ENCODE results near the gene ZDHHC11B. TPM values are rescaled to one million over a fixed set of nuclear protein-coding genes. Genes with fewer than 3 reads are reported as not detected.
"Not testable (repeated sequence)": the region's sequence is repeated elsewhere in the genome, so short reads cannot be mapped to it uniquely, and the experiment has no call there.

ZDHHC11B gene
- total RNA-seq, 1 donor from 2014 or later: 0.09 TPM

- H3K9me3 Mint-ChIP-seq; POLR2A ChIA-PET; H3K27me3 Mint-ChIP-seq; H3K4me3 Mint-ChIP-seq; intact Hi-C loops (cut with micrococcal nuclease); ATAC-seq (ENCODE audit: low read depth); CTCF ChIA-PET; H3K4me1 Mint-ChIP-seq; DNase-seq; H3K36me3 Mint-ChIP-seq (ENCODE audit: low read depth); H3K27ac Mint-ChIP-seq: not testable (repeated sequence)
Observed at GRCh38 chr5:732754-733454, 51.6 kb downstream of the ZDHHC11B start.

DNA sequence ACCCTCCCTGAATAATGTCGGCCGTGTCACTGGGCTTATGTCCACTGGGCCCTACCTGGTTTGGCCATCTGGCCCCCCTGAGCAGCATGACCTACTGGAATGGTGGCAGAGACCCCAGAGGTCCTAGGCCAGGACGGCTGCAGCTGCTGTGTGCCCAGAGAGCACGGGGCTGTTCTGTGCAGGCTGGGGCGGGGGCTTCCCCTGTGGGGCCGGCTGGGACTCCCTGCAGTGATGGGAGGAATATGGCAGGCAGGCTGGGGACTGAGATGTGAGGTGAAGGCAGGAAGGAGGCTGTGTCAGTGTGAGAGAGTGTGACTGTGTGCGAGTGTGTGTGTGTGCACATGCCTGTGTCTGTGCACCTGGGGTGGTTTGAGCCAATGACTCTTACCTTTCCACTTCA lies 55.3 kb downstream of the ZDHHC11B start:
- H3K36me3 Mint-ChIP-seq (ENCODE audit: low read depth); ATAC-seq (ENCODE audit: low read depth); H3K4me3 Mint-ChIP-seq; CTCF ChIA-PET; H3K27me3 Mint-ChIP-seq; H3K9me3 Mint-ChIP-seq; POLR2A ChIA-PET; H3K27ac Mint-ChIP-seq; intact Hi-C loops (cut with micrococcal nuclease); H3K4me1 Mint-ChIP-seq; DNase-seq: not testable (repeated sequence)

- H3K27me3 Mint-ChIP-seq; H3K4me3 Mint-ChIP-seq; H3K27ac Mint-ChIP-seq; ATAC-seq (ENCODE audit: low read depth); CTCF ChIA-PET; H3K36me3 Mint-ChIP-seq (ENCODE audit: low read depth); intact Hi-C loops (cut with micrococcal nuclease); H3K9me3 Mint-ChIP-seq; H3K4me1 Mint-ChIP-seq; DNase-seq; POLR2A ChIA-PET: not testable (repeated sequence)
Observed at GRCh38 chr5:727087-727486, 57.4 kb downstream of the ZDHHC11B start.

DNA sequence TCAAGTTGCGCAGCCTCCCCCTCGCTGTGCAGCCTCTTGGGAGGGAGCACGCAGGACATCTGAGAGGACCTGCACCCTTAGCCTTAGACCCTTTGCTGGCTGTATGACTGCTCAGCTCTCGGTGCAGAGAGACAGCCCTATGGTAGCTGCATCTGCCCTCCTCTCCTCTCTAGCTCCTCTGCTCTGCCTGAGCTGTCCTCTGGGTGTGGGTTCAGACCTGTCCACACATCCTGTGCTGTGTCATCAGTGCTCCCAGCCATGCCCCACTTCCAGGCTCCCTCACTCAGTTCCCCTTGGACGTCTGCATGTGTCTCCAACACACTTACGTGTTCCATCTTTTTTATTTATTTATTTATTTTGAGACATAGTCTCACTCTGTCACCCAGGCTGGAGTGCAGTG lies 60.7 kb downstream of the ZDHHC11B start:
- ATAC-seq (ENCODE audit: low read depth); POLR2A ChIA-PET: not testable (repeated sequence)

DNA sequence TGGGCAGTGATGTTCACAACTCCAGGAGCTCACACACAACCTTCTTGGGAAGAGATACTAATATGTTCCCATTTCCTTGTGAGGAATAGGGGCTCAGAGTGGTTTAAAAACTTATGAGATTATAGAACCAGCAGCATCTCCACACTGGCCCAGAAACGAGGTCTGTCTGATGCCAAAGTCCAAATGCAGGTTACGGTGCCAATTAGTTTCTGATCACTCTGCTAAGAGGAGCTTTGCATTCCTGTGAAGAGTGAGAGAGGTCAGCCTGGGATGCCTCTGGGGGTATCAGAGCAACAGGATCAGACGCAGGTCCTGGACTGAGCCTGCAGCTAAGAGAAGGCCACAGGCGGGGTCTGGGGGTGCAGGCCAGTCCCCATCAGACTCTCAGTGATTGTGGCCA lies 61.2 kb downstream of the ZDHHC11B start:
- CTCF ChIA-PET; H3K4me1 Mint-ChIP-seq; H3K27ac Mint-ChIP-seq; intact Hi-C loops (cut with micrococcal nuclease); H3K36me3 Mint-ChIP-seq (ENCODE audit: low read depth); H3K4me3 Mint-ChIP-seq; POLR2A ChIA-PET; DNase-seq; H3K27me3 Mint-ChIP-seq; H3K9me3 Mint-ChIP-seq; ATAC-seq (ENCODE audit: low read depth): not testable (repeated sequence)

More for the DNA sequence above, 60.7 kb downstream of the ZDHHC11B start:
- H3K27me3 Mint-ChIP-seq; intact Hi-C loops (cut with micrococcal nuclease); H3K4me1 Mint-ChIP-seq; DNase-seq; H3K27ac Mint-ChIP-seq; H3K36me3 Mint-ChIP-seq (ENCODE audit: low read depth); H3K9me3 Mint-ChIP-seq; CTCF ChIA-PET; H3K4me3 Mint-ChIP-seq: not testable (repeated sequence)

DNA sequence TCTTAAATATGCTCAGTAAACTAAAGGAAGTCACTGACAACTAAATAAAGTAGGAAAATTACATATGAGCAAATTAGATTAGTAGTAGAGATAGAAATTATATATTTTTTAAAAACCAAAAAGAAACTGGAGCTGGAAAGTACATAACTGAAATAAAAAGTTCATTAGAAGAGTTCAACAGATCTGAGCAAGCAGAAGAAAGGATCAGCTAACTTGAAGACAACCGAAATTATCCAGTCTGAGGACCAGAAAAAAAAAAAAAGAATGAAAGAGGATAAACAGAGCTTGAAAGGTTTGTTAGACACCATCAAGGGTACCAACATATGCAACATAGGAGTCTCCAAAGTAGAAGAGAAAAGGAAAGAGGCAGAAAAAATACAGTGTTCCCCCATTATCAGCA lies 65.2 kb downstream of the ZDHHC11B start:
- POLR2A ChIA-PET, H3K27ac Mint-ChIP-seq: not testable (repeated sequence)

DNA sequence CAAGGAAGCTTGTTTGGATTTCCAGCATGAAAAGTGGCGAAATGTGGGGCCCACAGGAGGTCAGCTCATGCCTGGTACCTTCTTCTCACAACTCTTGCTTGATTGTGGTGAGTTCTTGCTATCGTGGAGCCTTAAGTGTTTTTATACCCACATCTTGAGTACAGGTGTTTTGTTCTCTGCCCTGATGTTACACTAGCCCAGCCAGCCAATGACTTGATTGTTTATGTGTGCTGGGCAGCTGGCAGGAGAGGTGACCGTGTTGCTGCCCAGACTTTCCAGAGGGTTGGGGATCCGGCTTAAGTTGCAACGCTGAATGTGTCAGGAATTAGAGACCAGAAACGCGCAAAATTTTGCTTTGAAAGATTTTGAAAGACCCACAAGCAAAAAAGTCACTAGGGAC lies 67.4 kb downstream of the ZDHHC11B start:
- Mint-ChIP-seq H3K4me1 (no peaks in the 10 kb centered on the region), H3K4me3 (no peak overlapping the region), H3K27me3 (peaks cover 19% of the 10 kb centered on the region), H3K27ac (no peak overlapping the region), H3K9me3 (peaks cover 11% of the 10 kb centered on the region), H3K36me3 (ENCODE audit: low read depth) (peaks cover 2% of the 10 kb centered on the region)
- ATAC-seq (ENCODE audit: low read depth): no peak
- intact Hi-C loops (cut with micrococcal nuclease): no loop called here
- no peak for TF ChIP-seq CTCF (IDR thresholded peaks at IDR 0.05)
- ChIA-PET POLR2A (no interaction called here), CTCF (no interaction called here)
- no peak for DNase-seq

More for the DNA sequence above, 65.2 kb downstream of the ZDHHC11B start:
- H3K4me1 Mint-ChIP-seq; H3K36me3 Mint-ChIP-seq (ENCODE audit: low read depth); intact Hi-C loops (cut with micrococcal nuclease); DNase-seq; CTCF ChIA-PET; H3K4me3 Mint-ChIP-seq; ATAC-seq (ENCODE audit: low read depth): not testable (repeated sequence)
- peaks cover 11% of the 10 kb centered on the region for H3K9me3 Mint-ChIP-seq
- peaks cover 16% of the 10 kb centered on the region for H3K27me3 Mint-ChIP-seq

DNA sequence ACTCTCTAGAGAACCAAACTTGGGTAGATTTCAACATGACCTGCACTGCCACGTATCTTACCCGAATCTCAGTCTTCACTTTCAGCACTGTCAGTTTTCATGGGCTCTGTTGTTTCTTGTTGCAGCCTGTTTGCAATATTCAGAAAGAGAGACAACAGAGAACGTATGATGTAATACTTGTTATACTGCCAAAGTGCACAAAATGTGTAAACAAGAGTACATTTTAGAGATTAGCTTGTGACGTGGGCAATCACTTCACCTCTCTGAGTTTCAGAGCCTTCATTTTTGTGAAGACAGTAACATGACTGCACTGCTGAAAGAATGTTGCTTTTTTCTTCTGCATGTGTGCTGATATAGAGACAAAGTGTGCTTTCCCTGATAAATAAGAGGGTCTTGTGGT lies 67.8 kb downstream of the ZDHHC11B start:
- H3K27me3 Mint-ChIP-seq: peaks cover 19% of the 10 kb centered on the region
- H3K36me3 Mint-ChIP-seq (ENCODE audit: low read depth); H3K4me3 Mint-ChIP-seq; ATAC-seq (ENCODE audit: low read depth); POLR2A ChIA-PET; CTCF ChIA-PET; DNase-seq; intact Hi-C loops (cut with micrococcal nuclease); H3K4me1 Mint-ChIP-seq; H3K27ac Mint-ChIP-seq: not testable (repeated sequence)
- H3K9me3 Mint-ChIP-seq: peaks cover 11% of the 10 kb centered on the region

DNA sequence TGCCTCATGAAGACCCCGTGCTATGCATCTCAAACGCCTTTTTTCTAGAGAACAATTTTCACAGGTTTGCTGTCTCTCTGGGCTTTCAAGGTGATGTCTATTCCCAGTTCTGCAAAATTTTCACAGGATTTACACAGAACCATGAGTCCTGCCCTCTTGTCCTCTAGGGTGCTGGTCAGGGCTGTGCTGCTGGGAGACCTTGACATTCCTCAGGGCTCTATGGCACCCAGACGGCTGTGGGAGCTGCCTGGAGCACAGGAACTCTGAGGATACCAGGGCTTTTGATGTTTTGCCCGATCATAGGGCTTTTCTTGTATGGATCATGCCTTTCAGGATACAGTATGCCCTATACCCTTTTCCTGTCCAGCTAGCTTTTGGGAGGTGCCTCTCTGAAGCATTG lies 68.9 kb downstream of the ZDHHC11B start:
- H3K36me3 Mint-ChIP-seq (ENCODE audit: low read depth); ATAC-seq (ENCODE audit: low read depth); CTCF ChIA-PET; H3K4me3 Mint-ChIP-seq; intact Hi-C loops (cut with micrococcal nuclease); H3K27ac Mint-ChIP-seq; H3K4me1 Mint-ChIP-seq; POLR2A ChIA-PET; DNase-seq: not testable (repeated sequence)
- H3K27me3 Mint-ChIP-seq: peaks cover 26% of the 10 kb centered on the region
- H3K9me3 Mint-ChIP-seq: peaks cover 11% of the 10 kb centered on the region

- H3K4me1 Mint-ChIP-seq; H3K27ac Mint-ChIP-seq; DNase-seq; intact Hi-C loops (cut with micrococcal nuclease); CTCF ChIA-PET; POLR2A ChIA-PET; H3K4me3 Mint-ChIP-seq; H3K36me3 Mint-ChIP-seq (ENCODE audit: low read depth); ATAC-seq (ENCODE audit: low read depth); H3K9me3 Mint-ChIP-seq: not testable (repeated sequence)
- peaks cover 26% of the 10 kb centered on the region for H3K27me3 Mint-ChIP-seq
Observed at GRCh38 chr5:714215-715118, 70.1 kb downstream of the ZDHHC11B start.

- H3K4me1 Mint-ChIP-seq; POLR2A ChIA-PET; CTCF ChIA-PET; ATAC-seq (ENCODE audit: low read depth); H3K9me3 Mint-ChIP-seq; intact Hi-C loops (cut with micrococcal nuclease); H3K4me3 Mint-ChIP-seq; H3K27ac Mint-ChIP-seq; H3K36me3 Mint-ChIP-seq (ENCODE audit: low read depth); DNase-seq: not testable (repeated sequence)
- H3K27me3 Mint-ChIP-seq: peaks cover 26% of the 10 kb centered on the region
Observed at GRCh38 chr5:713686-714085, 70.8 kb downstream of the ZDHHC11B start.
